Right lobe of liver (tissue), 6 donors: ENCODE results near the gene ZNF579. TPM values are rescaled to one million over a fixed set of nuclear protein-coding genes. Genes with fewer than 3 reads are reported as not detected.

Experiments
- ATAC-seq, 4 donors: fragments of 200-7000 bp; cut with Tn5 transposase; one replicate each; pipeline ENCODE4 v1.9.1; 2020; ENCODE audit warnings: mild to moderate bottlenecking in 4 of 4, moderate library complexity in 4 of 4
- DNase-seq, 3 donors: peaks; one replicate each; pipeline ENCODE4 v3.0.0-alpha.2; 2020
- H3K27ac ChIP-seq, 3 donors: fragments of 200-600 bp; one replicate each; pipeline ENCODE4 v1.8.0; 2022
- H3K27me3 ChIP-seq, 2 donors: fragments of 200-600 bp; one replicate each; pipeline ENCODE4 v1.8.0; 2022
- H3K36me3 ChIP-seq, 4 donors: fragments of 200-600 bp; sonication (generic) in 1 of 4; one replicate each; pipeline versions ENCODE4 v1.5.1 to v1.8.0; 2017 to 2022; ENCODE audit warnings: control low read depth in 1 of 4
- H3K4me1 ChIP-seq, 4 donors: fragments of 200-600 bp; sonication (generic) in 1 of 4; one replicate each; pipeline versions ENCODE4 v1.5.1 to v1.8.0; 2017 to 2022; ENCODE audit warnings: control low read depth in 1 of 4
- H3K4me3 ChIP-seq, 3 donors: fragments of 200-600 bp; one replicate each; pipeline ENCODE4 v1.8.0; 2022
- H3K9me3 ChIP-seq, 4 donors: fragments of 200-600 bp; sonication (generic) in 1 of 4; one replicate each; pipeline versions ENCODE4 v1.5.1 to v1.8.0; 2017 to 2022; ENCODE audit warnings: control low read depth in 1 of 4
- POLR2A ChIP-seq: fragments of 450-650 bp; IDR thresholded peaks from one replicate; pipeline ENCODE4 v1.6.1; 2017; ENCODE audit warnings: antibody characterized with exemption, mild to moderate bottlenecking
- WGBS: methylation state at CpG from one replicate; pipeline ENCODE4 v1.1.6; 2018; ENCODE audit warnings: low coverage, low lambda C conversion rate; ENCODE audit not compliant: insufficient coverage; ENCODE audit errors: missing lambda C conversion rate; 5-methylcytosine and 5-hydroxymethylcytosine counted together
- intact Hi-C, 2 donors: fragments of 100-400 bp; cut with DNase I; formaldehyde crosslinking; loops; one replicate each; pipeline versions ENCODE4 v1.11.2 to v1.14.1; 2022
- total RNA-seq, 6 experiments: library from RNA; depleted of rRNA in 2 of 6; stranded (reverse); fragments of >200 nt in 2 of 6; fragmentation: NEBNext Ultra II Directional in 3 of 6; extraction: Animal tissue kit (Norgen Biotek cat#: 25700) in 3 of 6; gene quantifications; one replicate each; pipeline versions ENCODE4 v1.1.0 to v1.2.4, GENCODE V29; 2016 to 2023
- TF ChIP-seq, protein P1 (sequence below), 4 donors: fragments of 200-600 bp in 3 of 4; fragments of 450-650 bp in 1 of 4; IDR thresholded peaks; one replicate each; pipeline versions ENCODE4 v1.5.1 to v1.8.0; 2016 to 2022; ENCODE audit warnings: antibody characterized with exemption in 4 of 4, mild to moderate bottlenecking in 2 of 4
- donor health status: DM: no; HTN: yes; CAD: no.
- donor health status: DM: no; HTN: no; CAD: no.
- donor health status: DM: no; HTN: no; CAD: no.
- donor health status: DM: no; HTN: yes; CAD: no.
- donor health status: DM: no; HTN: yes; CAD: no.

The ZNF579 gene
- total RNA-seq, 6 experiments from 2014 or later, result 1.9 to 4.6 (median 3.6) TPM

DNA sequence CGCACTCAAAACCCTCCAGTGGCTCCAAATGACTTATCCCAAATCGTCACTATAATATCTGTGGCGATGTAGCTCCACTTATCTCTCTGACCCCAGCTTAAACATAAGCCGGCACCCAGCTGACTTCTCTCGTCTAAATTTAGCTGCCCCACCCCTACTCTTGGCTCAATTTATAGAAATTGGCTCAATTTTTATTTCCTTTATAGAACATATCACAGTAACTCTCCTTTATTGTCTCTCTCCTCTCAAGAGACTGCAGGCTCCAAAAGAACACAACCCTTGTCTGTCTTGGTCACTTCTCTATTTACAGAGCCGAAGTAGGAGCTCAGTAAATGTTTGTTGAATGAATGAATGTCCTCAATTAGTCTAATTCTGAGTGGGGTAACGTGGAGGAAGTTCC, 42.9 kb upstream of the ZNF579 start:
- no peaks in the 10 kb centered on the region for H3K9me3 ChIP-seq
- ATAC-seq (no peak), DNase-seq (no peak)
- H3K4me3 ChIP-seq, result no peak overlapping the region
- H3K4me1 ChIP-seq, result peaks cover 0 to 11% (median 0%) of the 10 kb centered on the region in 4 donors
- TF ChIP-seq, protein P1, sequence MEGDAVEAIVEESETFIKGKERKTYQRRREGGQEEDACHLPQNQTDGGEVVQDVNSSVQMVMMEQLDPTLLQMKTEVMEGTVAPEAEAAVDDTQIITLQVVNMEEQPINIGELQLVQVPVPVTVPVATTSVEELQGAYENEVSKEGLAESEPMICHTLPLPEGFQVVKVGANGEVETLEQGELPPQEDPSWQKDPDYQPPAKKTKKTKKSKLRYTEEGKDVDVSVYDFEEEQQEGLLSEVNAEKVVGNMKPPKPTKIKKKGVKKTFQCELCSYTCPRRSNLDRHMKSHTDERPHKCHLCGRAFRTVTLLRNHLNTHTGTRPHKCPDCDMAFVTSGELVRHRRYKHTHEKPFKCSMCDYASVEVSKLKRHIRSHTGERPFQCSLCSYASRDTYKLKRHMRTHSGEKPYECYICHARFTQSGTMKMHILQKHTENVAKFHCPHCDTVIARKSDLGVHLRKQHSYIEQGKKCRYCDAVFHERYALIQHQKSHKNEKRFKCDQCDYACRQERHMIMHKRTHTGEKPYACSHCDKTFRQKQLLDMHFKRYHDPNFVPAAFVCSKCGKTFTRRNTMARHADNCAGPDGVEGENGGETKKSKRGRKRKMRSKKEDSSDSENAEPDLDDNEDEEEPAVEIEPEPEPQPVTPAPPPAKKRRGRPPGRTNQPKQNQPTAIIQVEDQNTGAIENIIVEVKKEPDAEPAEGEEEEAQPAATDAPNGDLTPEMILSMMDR (IDR thresholded peaks at IDR 0.05), result no peak
- TF ChIP-seq POLR2A, result no peak
- no peaks in the 10 kb centered on the region for H3K36me3 ChIP-seq
- intact Hi-C loops, result no loop called here
- 68% methylated on average over 7 of the region's 7 CpGs for WGBS
- no peak overlapping the region for H3K27ac ChIP-seq
- H3K27me3 ChIP-seq, result no peaks in the 10 kb centered on the region

DNA sequence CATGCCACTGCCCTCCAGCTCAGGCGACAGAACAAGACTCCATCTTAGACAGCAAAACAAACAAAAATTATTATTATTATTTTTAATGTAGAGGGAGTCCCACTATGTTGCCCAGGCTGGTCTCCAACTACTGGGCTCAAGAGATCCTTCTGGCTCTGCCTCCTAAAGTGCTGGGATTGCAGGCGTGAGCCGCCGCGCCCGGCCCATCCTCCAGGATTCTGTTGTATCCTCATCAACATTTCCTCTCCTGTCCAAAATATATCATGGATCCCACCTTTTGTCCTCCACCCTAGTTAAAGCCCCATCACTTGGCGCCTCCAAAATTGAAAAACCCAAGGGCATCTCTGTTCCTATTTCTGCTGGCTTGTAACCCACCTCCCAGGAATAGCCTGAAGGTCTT, 42.5 kb upstream of the ZNF579 start:
- peaks cover 0 to 11% (median 0%) of the 10 kb centered on the region in 4 donors for H3K4me1 ChIP-seq

DNA sequence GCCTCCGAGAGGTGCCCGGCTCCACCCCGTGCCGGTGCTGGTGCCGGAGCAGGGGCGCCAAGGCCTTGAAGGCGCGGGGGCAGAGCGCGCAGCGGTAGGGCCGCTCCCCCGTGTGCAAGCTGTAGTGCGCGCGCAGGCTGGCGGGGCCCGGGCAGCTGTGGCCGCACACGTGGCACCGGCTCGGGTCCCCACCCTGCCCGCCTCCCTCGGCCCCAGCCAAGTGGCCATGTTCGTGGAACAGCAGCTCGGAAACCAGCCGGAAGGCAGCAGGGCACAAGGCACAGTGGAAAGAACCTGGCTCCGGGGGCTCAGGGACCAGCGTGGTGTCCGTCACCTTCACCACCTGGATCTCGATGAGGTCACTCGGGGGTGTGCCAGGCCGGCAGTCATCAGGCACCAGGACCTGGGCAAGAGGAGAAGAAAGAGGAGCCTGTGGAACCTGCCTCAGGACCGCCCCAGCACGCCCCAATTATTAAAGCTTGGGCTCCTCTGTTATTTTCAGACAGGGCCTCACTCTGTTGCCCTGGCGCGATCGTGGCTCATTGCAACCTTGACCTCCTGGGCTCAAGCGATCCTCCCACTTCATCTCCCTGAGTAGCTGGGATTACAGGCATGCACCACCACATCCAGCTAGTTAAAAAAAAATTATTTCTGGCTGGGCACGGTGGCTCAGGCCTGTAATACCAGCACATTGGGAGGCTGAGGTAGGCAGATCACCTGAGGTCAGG, 41.8 kb upstream of the ZNF579 start:
- Histone ChIP-seq H3K9me3 (no peaks in the 10 kb centered on the region), H3K27ac (no peak overlapping the region), H3K36me3 (no peaks in the 10 kb centered on the region), H3K4me1 (peaks cover 0 to 11% (median 0%) of the 10 kb centered on the region in 4 donors), H3K27me3 (no peaks in the 10 kb centered on the region), H3K4me3 (no peak overlapping the region)
- ATAC-seq, result no peak
- peak in 1 of 3 donors; percentile 57 for DNase-seq
- no peak for TF ChIP-seq POLR2A
- TF ChIP-seq, protein P1 (IDR thresholded peaks at IDR 0.05), result no peak
- WGBS, result 56% methylated on average over 5 of the region's 40 CpGs
- intact Hi-C loops, result no loop called here

More for the DNA sequence above, 42.5 kb upstream of the ZNF579 start:
- 99% methylated on average over 7 of the region's 7 CpGs for WGBS
- DNase-seq (no peak), ATAC-seq (no peak)
- H3K4me3 ChIP-seq, result no peak overlapping the region
- no peaks in the 10 kb centered on the region for H3K36me3 ChIP-seq
- intact Hi-C loops, result no loop called here
- no peaks in the 10 kb centered on the region for H3K27me3 ChIP-seq
- TF ChIP-seq, protein P1 (IDR thresholded peaks at IDR 0.05), result no peak
- TF ChIP-seq POLR2A, result no peak
- no peaks in the 10 kb centered on the region for H3K9me3 ChIP-seq
- H3K27ac ChIP-seq, result no peak overlapping the region

DNA sequence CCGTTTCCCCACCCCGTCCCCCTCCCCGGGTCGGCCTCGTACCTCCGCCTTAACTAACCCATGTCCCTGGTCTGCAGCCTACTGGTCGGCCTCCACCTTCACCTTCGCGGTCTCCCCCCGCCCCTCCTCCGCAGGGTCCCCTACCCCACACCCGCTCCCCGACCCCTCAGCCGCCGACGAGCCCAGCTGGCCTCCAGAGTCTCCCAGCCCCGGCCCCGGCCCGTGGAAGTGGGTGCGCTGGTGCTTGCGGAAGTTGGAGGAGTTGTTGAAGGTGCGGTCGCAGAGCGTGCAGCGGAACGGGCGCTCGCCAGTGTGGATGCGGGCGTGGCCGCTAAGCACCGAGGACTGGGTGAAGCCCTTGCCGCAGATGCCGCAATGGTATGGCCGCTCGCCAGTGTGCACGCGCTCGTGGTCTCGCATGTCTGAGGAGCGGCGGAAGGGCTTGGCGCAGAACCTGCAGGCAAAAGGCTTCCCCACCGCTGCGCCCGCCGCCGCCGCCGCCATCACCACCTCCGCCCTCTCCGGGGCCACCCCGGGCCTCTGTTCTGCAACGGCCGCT, 41.1 kb upstream of the ZNF579 start:
- Histone ChIP-seq H3K9me3 (no peaks in the 10 kb centered on the region), H3K4me1 (peaks cover 0 to 11% (median 0%) of the 10 kb centered on the region in 4 donors), H3K27ac (no peak overlapping the region), H3K4me3 (no peak overlapping the region), H3K27me3 (no peaks in the 10 kb centered on the region), H3K36me3 (no peaks in the 10 kb centered on the region)
- WGBS, result 97% methylated on average over 32 of the region's 55 CpGs
- intact Hi-C loops, result no loop called here
- ATAC-seq, result no peak
- DNase-seq, result peak in 1 of 3 donors; percentile 62
- TF ChIP-seq, protein P1 (IDR thresholded peaks at IDR 0.05), result no peak
- TF ChIP-seq POLR2A, result no peak
